Endothelial cell of umbilical vein (primary cell): Measurements from ENCODE around the gene NFYC.

Experiments used
- CTCF ChIP-seq, 2 donors: IDR thresholded peaks; 1 replicate in 1 of 2; 2 replicates in 1 of 2; pipeline ENCODE4 v1.5.1; 2011; ENCODE audit warnings: low read length in 2 of 2, mild to moderate bottlenecking in 2 of 2, moderate library complexity in 2 of 2, control low read depth in 1 of 2, inconsistent platforms in 1 of 2, low read depth in 1 of 2; ENCODE audit not compliant: insufficient read depth in 1 of 2; ENCODE audit errors: extremely low read depth in 1 of 2
- POLR2A ChIP-seq: IDR thresholded peaks from 2 replicates; pipeline ENCODE4 v1.6.1; 2012; ENCODE audit warnings: low read depth, mild to moderate bottlenecking, control low read depth, low read length

DNA sequence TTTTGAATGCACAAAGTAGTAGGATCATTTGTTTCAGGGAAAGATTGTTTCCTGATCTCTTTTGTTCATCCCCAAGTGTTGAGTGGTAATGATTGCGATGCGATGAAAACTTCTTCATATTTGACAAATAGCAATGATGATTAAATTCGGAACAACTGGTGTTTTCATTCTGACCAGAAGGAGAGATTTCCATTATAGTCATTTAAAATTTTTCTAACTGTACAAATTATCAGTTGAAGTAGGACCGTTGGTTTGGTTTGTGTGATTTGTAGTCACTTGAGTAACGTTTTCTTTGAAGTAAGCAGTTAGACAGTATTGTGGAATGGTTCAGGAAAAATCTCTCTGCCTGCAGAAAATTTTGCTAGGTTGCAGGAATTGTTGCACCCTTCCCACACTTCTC, 5.9 kb downstream of the NFYC start:
- TF ChIP-seq POLR2A, result no peak
- no peak for TF ChIP-seq CTCF (IDR thresholded peaks at IDR 0.05; ENCODE audit: extremely low read depth in 1 of 2, insufficient read depth in 1 of 2, low read depth in 1 of 2, low read length in 2 of 2)
